ENCODE measurements around the gene FBXO38.

DNA sequence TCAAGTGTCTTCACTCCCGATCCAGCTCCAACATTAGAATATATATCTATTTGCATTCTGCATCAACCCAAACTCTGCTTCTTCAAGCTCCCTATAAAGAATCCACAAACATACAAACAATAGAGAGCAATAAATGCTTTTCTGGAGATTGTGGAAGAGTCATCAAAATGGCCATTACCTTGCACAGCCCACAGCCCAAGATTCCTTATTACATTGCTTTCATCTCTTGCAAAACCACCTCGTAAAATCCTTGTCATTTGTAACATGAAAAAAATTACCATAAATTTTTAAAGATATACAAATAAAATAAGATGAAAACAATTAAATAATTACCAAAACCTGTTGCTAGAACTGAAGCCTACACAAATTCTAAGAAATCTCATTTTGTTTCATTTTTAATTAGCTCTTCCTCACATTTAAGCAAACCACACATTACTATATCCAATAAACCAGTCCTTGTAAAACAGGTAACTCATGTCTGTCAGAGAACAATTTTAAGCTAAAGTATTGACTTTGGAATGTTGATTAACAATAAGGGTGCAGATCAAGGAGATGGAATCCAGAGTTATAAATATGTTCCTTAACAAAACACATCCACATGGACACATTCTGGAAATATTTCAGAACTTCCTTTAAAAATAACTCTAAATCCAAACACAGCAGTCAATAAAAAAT is 41.2 kb upstream of the FBXO38 start:
- no peak for TF ChIP-seq CTCF (IDR thresholded peaks at IDR 0.05)
- TF ChIP-seq EZH2 (IDR thresholded peaks at IDR 0.05) = no peak
